ENCODE data around the gene CLEC1B.

GRCh38 chr12:9961901-9962300, 37.0 kb downstream of the CLEC1B start:
- no peak for TF ChIP-seq POLR2A (IDR thresholded peaks at IDR 0.05)
- no peak for TF ChIP-seq CTCF (IDR thresholded peaks at IDR 0.05)
